ENCODE measurements around the gene SIRT4.

DNA sequence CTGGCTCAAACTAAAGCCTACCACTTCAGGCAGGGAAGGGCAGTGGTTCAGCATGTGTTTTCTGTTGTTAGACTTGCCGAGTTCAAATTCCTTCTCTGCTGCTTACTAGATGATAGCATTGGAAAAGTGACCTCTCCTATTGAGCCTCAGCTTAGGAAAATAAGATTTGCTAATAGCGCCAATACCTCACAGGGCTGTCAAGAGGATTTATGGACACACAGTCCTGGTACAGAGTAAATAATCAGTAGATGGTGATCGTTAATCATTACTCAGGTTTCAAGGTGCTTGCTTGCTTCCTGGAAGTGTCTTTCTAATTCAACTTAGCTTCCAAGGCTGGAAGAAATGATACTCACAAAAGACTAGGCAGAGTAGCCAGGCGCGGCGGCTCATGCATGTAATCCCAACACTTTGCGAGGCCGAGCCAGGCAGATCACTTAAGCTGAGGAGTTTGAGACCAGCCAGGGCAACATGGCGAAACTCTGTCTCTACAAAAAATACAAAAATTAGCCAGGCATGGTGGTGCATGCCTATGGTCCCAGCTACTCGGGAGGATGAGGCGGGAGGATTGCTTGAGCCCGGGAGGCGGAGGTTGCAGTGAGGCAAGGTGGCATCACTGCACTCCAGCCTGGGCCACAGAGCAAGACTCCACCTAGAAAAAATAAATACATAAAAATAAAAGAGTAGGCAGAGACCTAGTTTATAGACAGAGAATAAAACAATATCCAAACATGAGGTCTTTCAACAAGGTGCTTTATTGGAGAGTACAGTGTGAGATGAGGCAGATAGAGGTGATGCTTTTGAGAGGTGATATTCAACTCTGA lies 19.5 kb downstream of the SIRT4 start:
- TF ChIP-seq CTCF (conservative IDR thresholded peaks at IDR 0.05; ENCODE audit: low read depth, low read length) = no peak
- no peak for TF ChIP-seq EZH2phosphoT487 (IDR thresholded peaks at IDR 0.05; ENCODE audit: borderline replicate concordance, low read length)

Measured in PC-3 (cell line).